GM12878 (cell line): ENCODE measurements around the gene TEX264. TPM values are rescaled to one million over a fixed set of nuclear protein-coding genes. Genes with fewer than 3 reads are reported as not detected.

Source experiments
- ATAC-seq: fragments of 200-7000 bp; cut with Tn5 transposase; 3 replicates; pipeline ENCODE4 v1.9.1; 2020; ENCODE audit warnings: mild to moderate bottlenecking, moderate library complexity
- BruUV-seq: library from RNA; stranded (reverse); fragments of 400-500 nt; replicated peaks from 2 replicates; lab custom pipeline; 2021; lab: Mats Ljungman, UMichigan
- CTCF ChIA-PET: fragments of 300-600 bp; sonication (Branson Sonifier 250); formaldehyde crosslinking; extraction: SDS; loops from one replicate; lab custom pipeline; 2021; ENCODE audit warnings: inconsistent platforms; lab: Yijun Ruan, JAX
- POLR2A ChIA-PET: fragments of 350-600 bp; formaldehyde crosslinking; extraction: SDS; loops from one replicate; lab custom pipeline; 2021; ENCODE audit warnings: inconsistent platforms; lab: Charles Lee
- RAD21 ChIA-PET: fragments of 300-600 bp; sonication (Branson Sonifier 250); formaldehyde crosslinking; loops from one replicate; lab custom pipeline; 2023; ENCODE audit warnings: antibody characterized with exemption; ENCODE audit not compliant: unreplicated experiment; lab: Charles Lee
- SMC1A ChIA-PET: fragments of 300-600 bp; sonication (Branson Sonifier 250); formaldehyde crosslinking; loops from one replicate; lab custom pipeline; 2023; ENCODE audit not compliant: unreplicated experiment, uncharacterized antibody; lab: Charles Lee
- DNase-seq: peaks from one replicate; pipeline ENCODE4 v3.0.0-alpha.2; 2011; ENCODE audit warnings: low read depth, low spot score
- FAIRE-seq: peaks from 3 replicates; lab custom pipeline; 2011; peaks lifted over from hg19 to GRCh38; lab: Jason Lieb, UNC
- H2AFZ ChIP-seq: 2 replicates; pipeline ENCODE4 v1.6.0; 2011; ENCODE audit warnings: low read depth, low read length, control low read depth; ENCODE audit not compliant: control insufficient read depth
- H3K27ac ChIP-seq: 2 replicates; pipeline ENCODE4 v1.5.1; 2011; ENCODE audit warnings: control low read depth; ENCODE audit not compliant: control insufficient read depth, insufficient read depth
- H3K27me3 ChIP-seq, 2 experiments: replicated peaks in 1 of 2; 2 replicates each; pipeline versions ENCODE4 v1.6.0 to v1.6.1; 2011; ENCODE audit warnings: low read length in 1 of 2; ENCODE audit not compliant: control insufficient read depth in 2 of 2, insufficient read depth in 2 of 2
- H3K36me3 ChIP-seq, 2 experiments: 2 replicates each; pipeline ENCODE4 v1.5.1; 2011; ENCODE audit warnings: low read length in 1 of 2; ENCODE audit not compliant: control insufficient read depth in 2 of 2, insufficient read depth in 2 of 2
- H3K4me1 ChIP-seq: 2 replicates; pipeline ENCODE4 v1.6.1; 2011; ENCODE audit warnings: mild to moderate bottlenecking, low read length, moderate library complexity, mixed read lengths; ENCODE audit not compliant: control insufficient read depth, insufficient read depth
- H3K4me2 ChIP-seq: 2 replicates; pipeline ENCODE4 v1.6.0; 2011; ENCODE audit warnings: control low read depth; ENCODE audit not compliant: control insufficient read depth, insufficient read depth
- H3K4me3 ChIP-seq: fragments of 200-600 bp; sonication (generic); 2 replicates; pipeline ENCODE4 v1.5.1; 2016
- H3K79me2 ChIP-seq: 2 replicates; pipeline ENCODE4 v1.6.0; 2011; ENCODE audit warnings: low read length; ENCODE audit not compliant: control insufficient read depth, insufficient read depth
- H3K9ac ChIP-seq: 2 replicates; pipeline ENCODE4 v1.8.0; 2011; ENCODE audit warnings: low read length, control low read depth, mixed read lengths; ENCODE audit not compliant: control insufficient read depth, insufficient read depth
- H3K9me3 ChIP-seq: replicated peaks from 3 replicates; pipeline ENCODE4 v1.5.1; 2011; ENCODE audit warnings: mild to moderate bottlenecking, low read length; ENCODE audit not compliant: control insufficient read depth, insufficient read depth
- H4K20me1 ChIP-seq: 2 replicates; pipeline ENCODE4 v1.6.0; 2011; ENCODE audit not compliant: control insufficient read depth, insufficient read depth
- BACH1 ChIP-seq: fragments of 450-650 bp; IDR thresholded peaks from 2 replicates; pipeline ENCODE4 v1.6.1; 2017; ENCODE audit warnings: mild to moderate bottlenecking, borderline replicate concordance
- CEBPB ChIP-seq, 2 experiments: fragments of 150-350 bp in 1 of 2; IDR thresholded peaks; 2 replicates each; pipeline ENCODE4 v1.6.1; 2012 to 2014; ENCODE audit warnings: low read depth in 2 of 2, low read length in 2 of 2, borderline replicate concordance in 1 of 2, inconsistent platforms in 1 of 2
- CHD2 ChIP-seq: IDR thresholded peaks from 2 replicates; pipeline ENCODE4 v1.6.1; 2011; ENCODE audit warnings: low read depth, low read length, improper control_type of control experiment, borderline replicate concordance
- CREM ChIP-seq: IDR thresholded peaks from 2 replicates; pipeline ENCODE4 v1.6.1; 2014; ENCODE audit warnings: antibody characterized with exemption, low read depth
- CTCF ChIP-seq, 3 experiments: IDR thresholded peaks in 2 of 3; conservative IDR thresholded peaks in 1 of 3; 2 replicates each; pipeline ENCODE4 v1.5.1; 2011; ENCODE audit warnings: low read depth in 3 of 3, low read length in 3 of 3, mild to moderate bottlenecking in 3 of 3, control low read depth in 2 of 3, moderate library complexity in 2 of 3, inconsistent platforms in 1 of 3, mixed read lengths in 1 of 3; ENCODE audit not compliant: control insufficient read depth in 2 of 3, insufficient read depth in 1 of 3; ENCODE audit errors: extremely low read depth in 1 of 3
- GATAD2B ChIP-seq: fragments of 450-650 bp; conservative IDR thresholded peaks from 2 replicates; pipeline ENCODE4 v1.6.1; 2017; ENCODE audit warnings: low read depth, mild to moderate bottlenecking, moderate library complexity
- MAX ChIP-seq: IDR thresholded peaks from 2 replicates; pipeline ENCODE4 v1.6.1; 2012; ENCODE audit warnings: low read depth, low read length, improper control_type of control experiment
- MTA2 ChIP-seq: fragments of 450-650 bp; IDR thresholded peaks from 2 replicates; pipeline ENCODE4 v1.6.1; 2016; ENCODE audit warnings: low read depth, mild to moderate bottlenecking, moderate library complexity
- MYB ChIP-seq: fragments of 150-350 bp; IDR thresholded peaks from 2 replicates; pipeline ENCODE4 v1.6.1; 2014; ENCODE audit warnings: mild to moderate bottlenecking, low read depth, low read length, borderline replicate concordance
- MYC ChIP-seq: IDR thresholded peaks from 2 replicates; pipeline ENCODE4 v1.6.1; 2011; ENCODE audit warnings: mild to moderate bottlenecking, low read length, moderate library complexity, inconsistent platforms; ENCODE audit not compliant: insufficient read depth, insufficient replicate concordance, insufficient read length, severe bottlenecking
- RELA ChIP-seq: fragments of 450-650 bp; IDR thresholded peaks from 2 replicates; pipeline ENCODE4 v1.8.0; 2014; ENCODE audit warnings: borderline replicate concordance; ENCODE audit not compliant: partially characterized antibody
- RUNX3 ChIP-seq: IDR thresholded peaks from 2 replicates; pipeline ENCODE4 v1.6.1; 2012; ENCODE audit warnings: low read length, inconsistent platforms
- STAT3 ChIP-seq: IDR thresholded peaks from 2 replicates; pipeline ENCODE4 v1.6.1; 2011; ENCODE audit warnings: low read depth, low read length, improper control_type of control experiment
- WRNIP1 ChIP-seq: IDR thresholded peaks from 2 replicates; pipeline ENCODE4 v1.6.1; 2011; ENCODE audit warnings: low read depth, low read length, improper control_type of control experiment, borderline replicate concordance
- WGBS: methylation state at CpG from one replicate; pipeline ENCODE4 v1.1.6; 2016; ENCODE audit warnings: low lambda C conversion rate; ENCODE audit not compliant: insufficient replicate concordance, insufficient coverage; ENCODE audit errors: missing lambda C conversion rate; 5-methylcytosine and 5-hydroxymethylcytosine counted together
- in situ Hi-C: fragments of 300-500 bp; cut with MboI; formaldehyde crosslinking; loops from 9 replicates; pipeline ENCODE4 v1.14.3; 2018; ENCODE audit warnings: mixed read lengths
- intact Hi-C: fragments of 100-400 bp; cut with micrococcal nuclease; formaldehyde crosslinking; loops from one replicate; pipeline ENCODE4 v1.14.2; 2022; ENCODE audit not compliant: unreplicated experiment
- polyA plus RNA-seq, 11 experiments: library from polyadenylated mRNA; depleted of rRNA in 4 of 11; unstranded in 6 of 11; stranded (reverse) in 5 of 11; fragments of >200 nt; fragmentation: Nextera tagmentation in 4 of 11; fragmentation: Illumina TruSeq in 1 of 11; extraction: Ambion mirVana in 4 of 11; extraction: Trizol in 1 of 11; gene quantifications; 1 replicate in 1 of 11; 2 replicates in 10 of 11; pipeline versions ENCODE4 v1.2.1 to v1.2.3, GENCODE V29; 2011 to 2016; ENCODE audit warnings: inconsistent platforms in 2 of 11, missing spikeins in 2 of 11, low read depth in 1 of 11
- total RNA-seq, 4 experiments: library from RNA; depleted of rRNA in 3 of 4; stranded (reverse); fragments of >200 nt in 3 of 4; fragmentation: Illumina TruSeq in 1 of 4; extraction: Trizol in 1 of 4; gene quantifications; 2 replicates each; pipeline versions ENCODE4 v1.2.1 to v1.2.3, GENCODE V29; 2013 to 2021
- TF ChIP-seq, protein P1 (sequence below): IDR thresholded peaks from 2 replicates; pipeline ENCODE4 v1.6.1; 2012; ENCODE audit warnings: mild to moderate bottlenecking, low read depth, low read length
- TF ChIP-seq, protein P2 (sequence below): IDR thresholded peaks from 2 replicates; pipeline ENCODE4 v1.6.1; 2011; ENCODE audit warnings: borderline replicate concordance, low read depth, mild to moderate bottlenecking, moderate library complexity, low read length; ENCODE audit not compliant: insufficient read depth, poor library complexity, severe bottlenecking

Gene TEX264
- total and polyA plus RNA-seq, 10 of the 15 experiments (the other 5 are each of a cell fraction or from before 2014, with no cell fraction given), result 3.6 to 63.0 (median 52.4) TPM

- H3K27me3 ChIP-seq, result no peaks in the 10 kb centered on the region
- no peak overlapping the region for H3K27ac ChIP-seq
- ChIA-PET RAD21 (no interaction called here), CTCF (interaction anchor here (1.0 kb wide), 1 partner anchor 13 kb away, joined by 4 read pairs; no protein-coding TSS in a partner anchor), POLR2A (no interaction called here), SMC1A (interaction anchor here (1.6 kb wide), 1 partner anchor 24 kb away, joined by 3 read pairs; no protein-coding TSS in a partner anchor)
- no peak for ATAC-seq
- H3K4me1 ChIP-seq, result no peaks in the 10 kb centered on the region
- H4K20me1 ChIP-seq, result no peaks in the 10 kb centered on the region
- DNase-seq, result no peak
- no peak overlapping the region for H2AFZ ChIP-seq
- H3K9ac ChIP-seq, result no peak overlapping the region
- no peak overlapping the region for H3K4me2 ChIP-seq
- no peaks in the 10 kb centered on the region for H3K79me2 ChIP-seq
- no peak for FAIRE-seq
- no peaks in the 10 kb centered on the region for H3K9me3 ChIP-seq
- in situ Hi-C loops (no loop called here), intact Hi-C loops (no loop called here)
- 96% methylated on average over 3 of the region's 3 CpGs for WGBS
- H3K4me3 ChIP-seq, result no peak overlapping the region
- BruUV-seq, result no TSS peak
- peaks cover 0 to 13% of the 10 kb centered on the region in 2 experiments; a peak in 2 of 4 replicates for H3K36me3 ChIP-seq
- TF ChIP-seq CEBPB (IDR thresholded peaks at IDR 0.05; ENCODE audit: borderline replicate concordance in 1 of 2, low read depth in 2 of 2, low read length in 2 of 2), result no peak
- no peak for TF ChIP-seq CHD2
- no peak for TF ChIP-seq GATAD2B
- no peak for TF ChIP-seq MAX
- TF ChIP-seq MYC, result no peak
- TF ChIP-seq, protein P1, sequence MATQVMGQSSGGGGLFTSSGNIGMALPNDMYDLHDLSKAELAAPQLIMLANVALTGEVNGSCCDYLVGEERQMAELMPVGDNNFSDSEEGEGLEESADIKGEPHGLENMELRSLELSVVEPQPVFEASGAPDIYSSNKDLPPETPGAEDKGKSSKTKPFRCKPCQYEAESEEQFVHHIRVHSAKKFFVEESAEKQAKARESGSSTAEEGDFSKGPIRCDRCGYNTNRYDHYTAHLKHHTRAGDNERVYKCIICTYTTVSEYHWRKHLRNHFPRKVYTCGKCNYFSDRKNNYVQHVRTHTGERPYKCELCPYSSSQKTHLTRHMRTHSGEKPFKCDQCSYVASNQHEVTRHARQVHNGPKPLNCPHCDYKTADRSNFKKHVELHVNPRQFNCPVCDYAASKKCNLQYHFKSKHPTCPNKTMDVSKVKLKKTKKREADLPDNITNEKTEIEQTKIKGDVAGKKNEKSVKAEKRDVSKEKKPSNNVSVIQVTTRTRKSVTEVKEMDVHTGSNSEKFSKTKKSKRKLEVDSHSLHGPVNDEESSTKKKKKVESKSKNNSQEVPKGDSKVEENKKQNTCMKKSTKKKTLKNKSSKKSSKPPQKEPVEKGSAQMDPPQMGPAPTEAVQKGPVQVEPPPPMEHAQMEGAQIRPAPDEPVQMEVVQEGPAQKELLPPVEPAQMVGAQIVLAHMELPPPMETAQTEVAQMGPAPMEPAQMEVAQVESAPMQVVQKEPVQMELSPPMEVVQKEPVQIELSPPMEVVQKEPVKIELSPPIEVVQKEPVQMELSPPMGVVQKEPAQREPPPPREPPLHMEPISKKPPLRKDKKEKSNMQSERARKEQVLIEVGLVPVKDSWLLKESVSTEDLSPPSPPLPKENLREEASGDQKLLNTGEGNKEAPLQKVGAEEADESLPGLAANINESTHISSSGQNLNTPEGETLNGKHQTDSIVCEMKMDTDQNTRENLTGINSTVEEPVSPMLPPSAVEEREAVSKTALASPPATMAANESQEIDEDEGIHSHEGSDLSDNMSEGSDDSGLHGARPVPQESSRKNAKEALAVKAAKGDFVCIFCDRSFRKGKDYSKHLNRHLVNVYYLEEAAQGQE, result no peak
- TF ChIP-seq RUNX3, result no peak
- no peak for TF ChIP-seq CREM
- no peak for TF ChIP-seq MYB
- TF ChIP-seq MTA2, result no peak
- TF ChIP-seq STAT3, result no peak
- TF ChIP-seq WRNIP1, result no peak
- TF ChIP-seq, protein P2, sequence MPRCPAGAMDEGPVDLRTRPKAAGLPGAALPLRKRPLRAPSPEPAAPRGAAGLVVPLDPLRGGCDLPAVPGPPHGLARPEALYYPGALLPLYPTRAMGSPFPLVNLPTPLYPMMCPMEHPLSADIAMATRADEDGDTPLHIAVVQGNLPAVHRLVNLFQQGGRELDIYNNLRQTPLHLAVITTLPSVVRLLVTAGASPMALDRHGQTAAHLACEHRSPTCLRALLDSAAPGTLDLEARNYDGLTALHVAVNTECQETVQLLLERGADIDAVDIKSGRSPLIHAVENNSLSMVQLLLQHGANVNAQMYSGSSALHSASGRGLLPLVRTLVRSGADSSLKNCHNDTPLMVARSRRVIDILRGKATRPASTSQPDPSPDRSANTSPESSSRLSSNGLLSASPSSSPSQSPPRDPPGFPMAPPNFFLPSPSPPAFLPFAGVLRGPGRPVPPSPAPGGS, result no peak
- TF ChIP-seq BACH1, result no peak
- no peak for TF ChIP-seq CTCF (IDR thresholded peaks at IDR 0.05 in 2 of 3, conservative IDR thresholded peaks at IDR 0.05 in 1 of 3; ENCODE audit: control insufficient read depth in 2 of 3, extremely low read depth in 1 of 3, insufficient read depth in 1 of 3, low read depth in 3 of 3, low read length in 3 of 3)
- no peak for TF ChIP-seq RELA
Measured at GRCh38 chr3:51706021-51706485, 35.0 kb downstream of the TEX264 start.
